Activated gamma-delta T cell (primary cell): Measurements from ENCODE around the gene DCUN1D4.
"Not testable (repeated sequence)": the region's sequence is repeated elsewhere in the genome, so short reads cannot be mapped to it uniquely, and the experiment has no call there.

Experiments used
- DNase-seq: peaks from one replicate; lab custom pipeline; 2025; lab: John Stamatoyannopoulos, UW

The DCUN1D4 gene

DNA sequence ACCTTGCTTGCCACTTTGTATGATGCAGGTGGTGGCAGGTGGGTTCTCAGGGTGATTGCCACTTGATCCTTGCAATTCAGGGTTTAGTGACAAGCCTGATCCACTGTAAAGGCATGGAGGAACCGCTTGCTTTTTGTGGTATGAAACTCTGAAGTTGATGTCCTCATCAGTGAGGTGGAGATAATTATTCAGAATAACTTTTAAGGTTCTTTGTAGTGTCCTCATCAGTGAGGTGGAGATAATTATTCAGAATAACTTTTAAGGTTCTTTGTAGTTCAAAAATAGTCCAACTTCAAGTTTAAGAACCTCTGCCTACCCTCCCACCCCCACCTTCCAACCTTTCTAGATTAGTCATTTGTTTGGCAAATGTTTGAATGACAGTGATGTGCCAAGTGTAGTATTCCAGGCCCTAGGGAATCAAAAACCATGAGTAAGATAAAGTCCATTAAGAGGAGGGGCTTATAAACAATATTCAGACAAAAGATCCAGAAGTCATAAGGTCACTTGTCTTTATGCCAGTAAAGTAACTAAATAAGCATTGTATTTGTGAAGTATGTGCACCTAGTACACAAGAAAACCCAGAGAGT lies 51.2 kb downstream of the DCUN1D4 start:
- DNase-seq = no peak

DNA sequence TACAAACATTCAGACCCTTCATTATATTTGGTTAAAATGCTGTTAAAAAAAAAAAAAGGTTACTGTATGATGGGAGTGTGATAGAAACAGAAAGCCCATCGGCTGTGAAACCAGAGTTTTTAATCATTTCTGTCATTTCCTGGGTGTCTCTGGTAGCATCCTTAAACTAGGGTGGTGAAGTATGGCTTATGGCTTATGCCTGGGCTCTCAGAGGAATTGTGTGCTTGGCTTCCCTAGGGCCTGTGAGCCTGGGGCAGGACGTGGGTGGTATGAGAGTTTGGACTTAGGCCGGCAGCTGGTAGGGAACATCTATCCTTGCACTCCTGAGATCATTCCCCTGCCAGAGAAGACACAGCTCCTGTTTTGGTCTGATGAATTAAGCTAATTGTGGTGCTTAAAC lies 52.2 kb downstream of the DCUN1D4 start:
- no peak for DNase-seq

DNA sequence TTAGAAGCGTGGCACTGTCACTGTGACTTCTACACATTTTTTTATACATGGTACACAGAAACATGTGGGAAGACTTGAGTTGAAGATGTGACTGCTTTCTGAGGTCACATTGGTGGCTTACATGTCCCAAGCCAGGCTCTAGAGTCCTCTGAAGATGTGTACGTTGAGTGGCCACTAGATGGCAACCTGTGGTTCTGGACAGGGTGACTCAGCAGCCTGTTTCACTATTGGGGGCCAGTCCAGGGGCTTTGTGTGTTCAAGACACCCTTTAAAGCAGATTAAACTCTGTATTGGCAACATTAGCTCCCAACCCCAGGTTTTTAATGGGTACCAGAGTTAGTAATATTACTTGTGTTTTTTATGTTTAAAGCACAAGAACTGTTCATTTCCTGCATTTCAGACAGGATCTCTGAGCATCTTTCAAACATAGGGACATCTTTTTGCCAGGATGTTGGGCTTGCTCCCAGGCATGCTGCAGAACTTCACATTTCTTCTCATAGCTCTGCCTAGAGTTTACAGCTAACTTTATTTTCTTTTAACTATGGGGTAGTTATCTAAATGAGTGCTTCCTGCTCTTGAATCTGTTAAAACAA lies 53.0 kb downstream of the DCUN1D4 start:
- DNase-seq = no peak

DNA sequence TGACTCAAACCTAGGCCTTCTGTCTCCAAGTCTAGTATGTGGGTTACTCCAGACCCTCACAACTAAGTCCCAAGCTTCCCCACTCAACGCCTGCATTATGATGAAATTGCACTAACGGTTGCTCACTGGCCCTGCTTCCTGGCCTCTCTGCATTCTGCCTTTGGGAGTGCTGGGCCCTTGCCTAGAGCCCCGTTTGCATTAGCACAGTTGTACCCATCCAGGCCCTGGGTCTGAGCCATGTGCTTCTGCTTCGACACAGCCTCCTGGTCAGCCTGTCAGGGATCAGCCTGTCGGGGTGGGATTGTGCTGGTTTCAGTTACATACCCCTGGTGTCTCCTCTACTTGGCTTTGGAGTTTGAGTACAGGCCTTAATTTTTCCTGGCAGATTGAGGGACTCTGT lies 58.4 kb downstream of the DCUN1D4 start:
- DNase-seq = no peak

DNA sequence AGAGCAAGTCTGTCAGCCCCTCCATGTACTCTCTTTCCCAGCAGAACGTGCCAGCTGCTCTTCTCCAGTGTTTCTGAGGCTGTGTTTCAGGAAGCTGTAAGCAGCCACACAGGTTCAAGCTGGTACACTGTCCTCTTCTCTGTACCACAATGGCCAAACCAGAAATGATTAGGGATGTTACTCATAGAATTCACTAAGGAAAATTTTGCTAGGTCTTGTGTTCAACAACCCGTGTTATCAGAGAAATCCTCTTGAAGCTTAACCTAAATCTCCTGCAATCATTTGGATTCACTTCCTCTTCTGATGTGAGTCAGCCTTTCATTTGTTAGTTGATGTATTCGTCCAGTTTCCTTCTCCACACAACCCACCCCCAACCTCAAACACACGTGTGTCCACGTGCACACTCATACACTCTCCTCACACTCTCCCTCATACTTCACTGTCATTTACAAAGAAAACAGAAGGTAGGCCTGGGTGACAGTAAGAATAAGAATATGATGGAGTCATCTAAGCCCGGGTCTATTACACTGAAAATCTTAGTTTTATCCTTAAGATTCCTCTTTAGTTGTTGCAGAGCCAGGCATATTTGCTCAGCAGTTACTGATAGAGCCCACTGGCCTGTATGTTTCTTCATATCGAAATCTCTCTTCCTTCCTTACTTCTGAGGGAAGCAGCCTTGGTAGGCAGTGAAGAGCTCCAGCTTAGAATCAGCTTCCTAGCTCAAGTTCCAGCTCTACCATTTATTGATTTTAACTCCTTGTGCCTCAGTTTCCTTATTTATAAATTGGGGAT lies 63.4 kb downstream of the DCUN1D4 start:
- DNase-seq = no peak

DNA sequence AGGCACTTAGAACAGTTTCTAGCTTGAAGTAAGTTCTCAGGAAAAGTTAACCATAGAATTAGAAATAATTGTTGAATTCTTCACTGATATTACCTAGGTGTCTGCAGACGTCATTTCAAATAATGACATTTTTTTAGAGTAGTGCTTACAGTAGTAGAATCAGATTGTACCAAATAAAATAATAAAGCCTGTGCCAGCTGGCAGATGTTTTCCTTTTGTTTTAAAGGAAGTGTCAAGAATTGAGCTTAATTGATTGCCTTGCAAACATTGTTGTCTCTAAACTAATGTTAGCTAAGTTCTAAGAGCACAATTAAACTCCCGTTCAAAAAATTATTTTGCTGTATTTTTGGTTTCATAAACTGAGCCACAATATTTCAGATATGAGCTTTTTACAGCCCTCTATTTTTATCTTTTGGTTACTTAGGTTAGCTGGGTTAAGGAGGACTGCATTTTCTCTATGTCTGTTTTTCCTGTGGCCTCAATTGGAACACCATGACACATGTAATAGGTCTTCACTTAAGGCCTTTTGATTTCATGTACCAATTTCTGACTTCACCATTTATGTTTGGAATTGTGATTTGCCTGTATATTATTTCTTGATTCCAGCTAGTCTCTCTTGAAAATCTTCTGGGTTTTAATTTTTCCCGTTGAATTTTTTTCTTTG lies 64.2 kb downstream of the DCUN1D4 start:
- no peak for DNase-seq

DNA sequence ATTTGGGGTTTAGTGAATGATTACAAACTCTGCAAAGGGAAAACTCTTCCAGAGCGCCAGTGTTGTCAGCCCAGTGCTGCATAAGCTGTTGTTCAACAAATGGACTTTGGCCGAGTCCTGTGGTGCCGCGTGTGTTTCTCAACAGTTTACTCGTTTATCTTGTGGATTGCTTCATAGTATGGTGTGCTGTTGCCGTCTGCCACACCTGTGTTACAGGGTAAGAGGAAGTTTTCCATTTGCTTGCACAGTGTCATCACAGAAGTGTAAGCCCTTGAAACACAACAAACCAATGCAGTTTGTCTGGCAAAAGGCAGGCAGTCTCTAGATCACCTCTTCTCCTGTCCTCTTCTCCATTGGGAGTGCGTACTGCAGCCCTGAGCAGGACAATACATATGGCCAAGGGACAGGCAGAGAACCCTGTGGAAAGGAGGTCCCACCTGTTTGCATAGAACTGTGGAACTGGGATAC lies 66.3 kb downstream of the DCUN1D4 start:
- DNase-seq = no peak

DNA sequence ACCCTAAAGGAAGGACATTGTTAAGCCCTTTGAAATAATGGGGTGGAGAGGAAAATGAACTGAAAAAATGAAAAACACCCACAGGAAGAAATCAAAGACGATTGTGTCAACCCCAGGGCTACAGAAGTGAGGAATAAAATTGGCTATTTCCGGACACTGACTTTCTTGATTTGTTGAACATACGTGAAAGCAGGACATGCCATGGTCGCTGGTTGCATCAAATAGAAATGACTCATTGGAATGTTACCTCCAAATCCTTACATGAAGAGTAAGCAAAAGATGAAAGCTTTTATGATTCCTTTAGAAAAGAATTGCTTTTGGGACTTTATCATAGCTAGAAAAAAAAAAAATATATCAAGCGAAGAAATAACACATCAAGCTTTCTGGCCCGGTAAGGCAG lies 75.3 kb downstream of the DCUN1D4 start:
- no peak for DNase-seq

DNA sequence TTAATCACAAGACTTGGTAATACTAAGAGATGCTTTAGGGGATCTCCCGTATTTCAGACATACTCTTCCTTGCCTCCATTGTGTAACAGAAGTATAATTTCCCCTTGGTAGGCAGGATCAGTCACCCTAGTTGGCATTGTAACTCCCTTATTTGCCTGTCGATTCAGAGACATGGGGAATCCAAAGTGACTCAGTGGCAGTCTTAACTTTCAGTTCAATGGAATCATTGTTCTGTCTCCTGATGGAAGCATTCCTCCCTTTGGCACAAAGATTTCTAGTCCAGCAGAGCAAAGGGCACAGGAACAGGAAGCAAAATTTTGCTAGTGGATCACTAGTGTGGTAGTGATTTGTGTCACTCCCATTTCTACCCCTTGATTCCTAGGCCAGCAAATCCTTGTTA lies 80.4 kb downstream of the DCUN1D4 start:
- no peak for DNase-seq

DNA sequence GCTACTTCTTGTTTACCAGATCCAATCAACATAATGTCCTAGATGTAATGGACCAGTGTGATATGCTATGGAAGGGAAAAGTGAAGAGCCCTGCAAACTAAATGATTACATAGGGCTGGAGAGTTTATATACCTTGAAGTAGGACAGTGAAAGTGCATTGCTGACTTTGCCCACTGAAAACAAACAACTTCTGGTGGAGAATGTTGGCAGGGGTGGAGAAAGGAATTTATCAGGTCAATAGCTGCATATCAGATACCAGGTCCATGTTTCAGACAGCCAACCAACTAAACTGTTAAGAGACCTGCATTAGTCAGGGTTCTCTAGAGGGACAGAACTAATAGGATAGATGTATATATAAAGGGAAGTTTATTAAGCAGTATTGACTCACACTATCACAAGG lies 82.4 kb downstream of the DCUN1D4 start:
- no peak for DNase-seq

DNA sequence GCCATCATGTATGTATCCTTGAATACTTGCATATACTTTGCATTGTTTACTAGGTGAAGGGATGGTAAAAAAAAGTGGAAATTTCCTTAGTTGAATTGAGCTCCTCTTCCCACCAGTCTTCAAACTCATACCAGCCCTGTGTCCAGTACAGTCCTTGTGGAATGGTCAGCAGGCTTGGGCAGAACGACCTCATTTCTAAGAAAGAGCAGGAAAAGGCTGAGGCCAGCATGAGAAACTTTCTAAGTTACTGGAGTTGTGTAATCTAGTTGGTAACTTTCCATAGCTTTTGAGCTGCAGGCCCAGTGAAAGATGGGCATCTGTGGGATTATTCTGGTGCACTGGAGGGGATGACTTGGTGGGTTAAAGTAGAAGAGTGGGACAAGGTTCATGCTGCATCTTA lies 87.6 kb downstream of the DCUN1D4 start:
- no peak for DNase-seq

DNA sequence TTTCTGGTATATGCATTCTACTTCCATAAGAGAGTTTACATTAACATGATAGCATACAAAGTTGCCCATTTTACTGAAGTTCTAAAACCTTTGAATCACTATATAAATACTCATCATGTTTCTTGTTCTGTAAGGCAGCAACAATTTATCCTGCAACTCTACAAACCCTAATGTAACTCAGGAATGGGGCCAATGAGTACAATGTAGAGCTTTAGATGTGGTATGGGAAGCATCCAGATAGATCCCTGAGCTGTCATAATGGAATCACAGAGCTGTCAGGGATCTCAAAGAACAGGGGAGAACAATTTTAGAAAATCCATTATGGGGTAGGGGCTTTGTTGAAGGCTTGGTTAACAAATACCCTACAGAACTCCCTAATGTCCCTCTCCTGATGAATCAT lies 88.5 kb downstream of the DCUN1D4 start:
- DNase-seq = no peak

DNA sequence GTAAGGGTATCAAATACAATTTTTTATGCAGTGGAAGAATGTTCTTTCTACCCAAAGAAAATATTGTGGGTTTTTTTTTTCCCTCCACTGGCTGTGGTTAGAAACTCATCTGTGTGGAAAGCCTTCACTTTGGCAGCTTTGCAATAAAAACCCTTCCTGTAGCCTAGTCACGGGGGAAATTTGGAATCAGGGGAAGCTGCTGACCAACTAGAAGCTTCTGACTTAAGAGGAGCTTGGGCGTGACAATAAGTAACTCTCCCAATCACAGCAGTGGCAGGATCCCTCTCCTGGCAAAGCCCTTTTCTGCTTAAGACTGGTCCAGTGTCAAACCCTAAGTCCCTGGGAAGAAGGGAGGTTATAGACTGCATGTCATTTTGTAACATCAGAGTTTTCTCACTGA lies 89.3 kb downstream of the DCUN1D4 start:
- no peak for DNase-seq

DNA sequence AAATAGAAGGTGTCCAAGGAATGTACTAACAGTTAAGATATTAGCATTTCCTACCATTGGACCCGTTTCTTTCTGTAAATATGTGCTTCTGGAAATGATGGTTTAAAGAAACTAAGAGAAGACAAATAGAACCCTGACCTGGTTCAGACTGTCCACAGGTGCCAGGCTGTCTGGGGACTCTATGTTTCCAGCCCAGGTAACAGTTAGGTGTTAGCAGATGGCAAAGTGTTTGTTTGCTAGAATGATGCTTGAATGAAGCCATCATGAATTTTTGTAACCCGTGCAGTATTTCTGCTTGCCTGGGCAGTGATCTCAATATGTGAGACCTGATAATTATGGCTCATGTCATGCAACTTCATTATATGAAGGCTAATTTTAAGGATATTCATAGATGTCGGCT lies 89.7 kb downstream of the DCUN1D4 start:
- DNase-seq = no peak

DNA sequence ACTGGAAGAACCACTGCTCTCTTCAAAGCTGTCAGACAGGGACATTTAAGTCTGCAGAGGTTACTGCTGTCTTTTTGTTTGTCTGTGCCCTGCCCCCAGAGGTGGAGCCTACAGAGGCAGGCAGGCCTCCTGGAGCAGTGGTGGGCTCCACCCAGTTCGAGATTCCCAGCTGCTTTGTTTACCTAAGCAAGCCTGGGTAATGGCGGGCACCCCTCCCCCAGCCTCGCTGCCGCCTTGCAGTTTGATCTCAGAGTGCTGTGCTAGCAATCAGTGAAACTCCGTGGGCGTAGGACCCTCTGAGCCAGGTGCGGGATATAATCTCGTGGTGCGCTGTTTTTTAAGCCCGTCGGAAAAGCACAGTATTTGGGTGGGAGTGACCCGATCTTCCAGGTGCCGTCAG lies 97.5 kb downstream of the DCUN1D4 start:
- not testable (repeated sequence) for DNase-seq

DNA sequence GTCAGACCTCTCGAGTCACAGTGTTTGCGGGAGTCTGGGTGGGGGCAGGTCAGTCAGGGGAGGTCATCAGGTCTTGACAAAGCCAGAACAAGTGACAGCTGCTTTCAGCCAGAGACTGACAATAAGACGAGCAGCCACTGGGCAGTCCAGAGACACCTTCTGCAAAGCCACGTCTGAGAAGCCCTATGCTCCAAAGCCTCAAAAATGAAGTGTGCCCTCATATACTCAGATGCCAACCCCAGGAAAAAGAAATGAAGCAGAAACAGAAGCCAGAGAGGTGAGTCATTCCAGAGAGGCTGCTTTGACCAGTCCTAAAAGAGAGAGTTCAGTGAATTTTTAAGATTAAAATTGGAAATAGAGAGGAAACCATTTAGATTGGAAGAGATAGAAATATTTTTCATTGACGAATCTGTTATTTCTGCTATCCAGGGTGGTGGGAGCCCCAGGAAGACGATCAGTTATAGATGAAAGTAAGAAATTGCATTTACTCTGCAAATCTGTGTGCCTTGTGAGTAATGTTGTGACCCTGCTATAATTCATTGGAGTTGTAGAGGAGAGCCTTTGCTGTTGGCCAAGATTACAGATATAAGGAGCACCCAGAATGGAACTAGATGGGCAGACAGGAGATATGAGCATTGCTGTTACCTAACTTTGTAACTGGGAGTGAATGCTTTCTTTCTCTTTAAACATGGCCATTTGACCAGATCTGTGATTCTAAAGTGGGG lies 99.3 kb downstream of the DCUN1D4 start:
- no peak for DNase-seq

DNA sequence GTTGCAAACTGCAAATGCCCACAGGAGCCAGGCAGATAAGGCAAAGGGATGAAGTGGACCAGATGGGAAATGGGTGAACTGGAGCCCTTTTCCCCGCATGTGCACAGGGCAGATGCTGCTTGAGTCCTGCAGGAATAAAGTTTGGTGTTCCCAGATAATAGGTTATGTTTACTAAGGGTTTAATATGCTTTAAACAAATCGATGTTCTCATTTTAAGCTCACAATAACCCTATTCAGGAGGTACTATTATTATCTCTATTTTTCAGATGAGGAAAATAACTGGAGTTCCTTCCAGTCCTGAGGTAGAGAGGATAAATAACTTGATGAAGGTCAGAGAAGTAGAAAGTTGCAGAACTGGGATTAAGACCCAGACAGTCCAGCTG lies 99.9 kb downstream of the DCUN1D4 start:
- no peak for DNase-seq

DNA sequence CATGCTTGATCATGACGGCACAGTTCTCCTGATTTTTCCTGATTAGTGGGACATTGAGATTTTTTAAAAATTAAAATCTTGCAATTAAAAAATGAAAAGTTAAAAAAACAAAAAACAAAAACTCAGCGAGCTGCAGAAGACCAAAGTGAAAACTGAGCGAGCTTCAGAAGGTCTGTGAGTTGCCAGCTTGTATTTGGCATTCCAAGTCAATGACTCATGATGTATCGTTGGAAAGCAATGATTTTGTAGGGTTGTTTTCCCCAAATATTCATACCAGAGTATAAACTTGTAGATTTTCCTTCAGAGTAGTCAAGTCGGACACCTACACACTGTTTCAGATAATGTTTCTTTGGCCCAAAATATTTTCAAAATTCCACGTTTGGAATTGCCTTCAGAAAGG lies 100.3 kb downstream of the DCUN1D4 start:
- no peak for DNase-seq

DNA sequence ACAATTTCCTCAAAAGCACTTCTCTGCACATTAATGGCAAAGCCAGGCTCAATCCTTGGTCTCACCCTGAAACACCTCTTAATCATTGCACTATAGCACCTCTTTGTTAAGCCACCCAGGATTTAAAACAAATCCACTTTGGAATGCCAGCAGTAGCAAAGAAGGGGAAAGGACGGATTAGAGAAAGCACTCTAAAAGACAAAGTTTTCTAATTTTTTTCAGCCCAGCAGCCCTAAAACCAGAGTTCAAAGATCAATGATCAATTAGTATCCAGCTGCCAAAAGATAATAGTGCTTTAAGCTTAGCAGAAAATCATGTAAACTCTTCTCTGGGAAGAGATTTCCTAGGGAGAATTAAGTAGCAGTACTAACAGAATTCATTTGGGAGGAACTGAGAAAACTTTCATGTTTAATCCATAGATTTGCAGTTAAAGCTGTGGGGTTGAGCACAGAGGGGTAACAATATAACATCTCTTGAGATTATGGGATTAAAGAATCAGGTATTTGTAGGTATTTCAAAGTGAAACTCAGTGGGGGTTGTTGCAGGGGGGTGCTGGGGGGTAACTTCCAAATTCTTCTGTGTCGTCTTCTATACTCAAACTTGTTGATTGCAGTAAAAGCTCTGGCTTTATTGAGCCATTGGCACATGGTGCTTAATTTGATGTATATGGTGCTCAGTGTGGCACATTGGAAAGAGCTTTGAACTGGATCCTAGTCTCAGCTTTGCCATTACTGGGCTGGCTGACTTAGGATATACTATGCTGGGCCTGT lies 115.4 kb downstream of the DCUN1D4 start:
- DNase-seq = no peak

DNA sequence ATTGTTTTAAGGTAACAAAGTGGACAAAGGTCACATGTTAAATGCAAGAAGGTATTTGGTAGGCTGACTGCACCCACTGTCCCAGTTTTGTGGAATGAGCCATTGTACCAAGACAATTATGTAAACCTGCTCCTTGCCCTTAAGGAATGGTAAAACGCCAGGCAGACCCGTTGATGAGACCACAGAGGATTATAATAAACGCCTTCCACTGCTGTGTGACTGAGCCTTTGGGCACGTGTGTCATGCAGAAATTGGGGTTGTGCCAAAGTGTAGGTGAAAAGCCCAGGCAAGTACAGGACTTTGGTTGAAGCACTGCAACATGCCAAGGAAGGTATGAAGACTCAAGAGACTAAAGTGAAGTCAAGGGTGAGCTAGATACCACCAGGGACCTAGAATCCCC lies 117.5 kb downstream of the DCUN1D4 start:
- DNase-seq = no peak

DNA sequence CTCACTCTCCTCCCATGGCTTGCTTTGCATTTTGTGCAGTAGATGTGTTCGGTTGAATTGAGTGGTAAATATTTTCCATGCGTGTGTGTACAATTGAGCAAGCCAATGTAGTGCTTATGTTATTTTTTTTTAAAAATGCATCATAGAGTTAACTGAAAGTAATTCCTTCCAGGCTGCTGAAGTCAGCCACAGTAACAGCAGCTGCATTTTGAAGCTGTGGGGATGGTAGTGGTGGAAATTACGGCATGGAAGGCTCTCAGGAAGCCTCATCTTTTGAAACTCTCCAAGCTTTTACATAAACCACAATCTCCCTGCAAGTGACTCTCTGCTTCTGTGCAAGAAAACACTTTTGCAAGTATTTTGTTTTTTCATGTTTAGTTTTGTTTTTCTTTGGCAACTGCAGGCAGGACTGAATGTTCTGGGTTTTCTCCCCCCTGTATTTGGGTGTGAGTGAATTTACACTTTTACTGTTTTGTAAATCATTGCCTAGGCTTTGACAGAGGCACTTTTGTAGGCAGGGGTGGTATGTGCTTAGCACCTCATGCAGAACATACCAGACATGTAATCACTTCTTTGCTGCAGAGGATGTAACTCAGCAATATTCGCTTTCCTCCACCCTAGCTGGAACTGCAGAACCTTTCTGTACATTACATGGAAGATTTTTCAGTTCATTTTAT lies 121.0 kb downstream of the DCUN1D4 start:
- no peak for DNase-seq
